ENCODE data around the gene ADAMTS2. TPM values are rescaled to one million over a fixed set of nuclear protein-coding genes. Genes with fewer than 3 reads are reported as not detected.
"Not testable (repeated sequence)": the region's sequence is repeated elsewhere in the genome, so short reads cannot be mapped to it uniquely, and the experiment has no call there.

ADAMTS2 gene
- total and polyA plus RNA-seq, 4 donors: 4.8 to 49.8 (median 32.0) TPM

DNA sequence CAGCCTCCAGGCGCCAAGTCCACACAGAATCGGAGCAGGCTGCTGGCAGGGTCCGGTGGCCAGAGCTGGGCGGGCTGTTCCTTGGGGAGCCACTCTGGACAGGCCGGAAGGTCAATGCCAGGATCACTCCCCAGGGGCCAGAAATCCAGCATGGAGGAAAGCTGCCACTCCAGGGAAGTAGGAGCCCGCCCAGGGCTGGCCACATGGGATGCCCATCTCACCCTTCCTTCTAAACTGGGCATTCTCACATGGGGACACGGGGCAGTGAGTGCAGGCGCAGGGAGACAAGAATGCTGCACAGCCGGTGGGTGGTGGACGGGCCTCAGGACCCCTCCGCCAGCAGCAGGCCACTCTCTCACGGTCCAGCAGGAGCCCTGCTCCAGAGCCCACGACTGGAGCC is 58.2 kb downstream of the ADAMTS2 start:
- WGBS, 2 donors: 86 to 88% methylated on average over 13 of the region's 13 CpGs
- intact Hi-C loops (cut with DNase I): no loop called here
- ATAC-seq (ENCODE audit: low FRiP score) (no peak), DNase-seq (peak; percentile 22 to 76)
- Histone ChIP-seq H3K27ac (ENCODE audit: low read depth in 1 of 2, low read length in 2 of 2) (no peak overlapping the region), H3K36me3 (ENCODE audit: control insufficient read depth in 1 of 2, insufficient read depth in 2 of 2, low read length in 1 of 2) (no peaks in the 10 kb centered on the region), H3K4me1 (ENCODE audit: control insufficient read depth in 1 of 2, insufficient read depth in 2 of 2, low read length in 2 of 2) (no peaks in the 10 kb centered on the region), H3K4me3 (ENCODE audit: low read length in 2 of 2) (no peak overlapping the region), H3K9me3 (ENCODE audit: control insufficient read depth, low read length) (no peaks in the 10 kb centered on the region), H3K27me3 (ENCODE audit: control insufficient read depth in 1 of 2, insufficient read depth in 2 of 2, low read length in 1 of 2) (no peaks in the 10 kb centered on the region)

DNA sequence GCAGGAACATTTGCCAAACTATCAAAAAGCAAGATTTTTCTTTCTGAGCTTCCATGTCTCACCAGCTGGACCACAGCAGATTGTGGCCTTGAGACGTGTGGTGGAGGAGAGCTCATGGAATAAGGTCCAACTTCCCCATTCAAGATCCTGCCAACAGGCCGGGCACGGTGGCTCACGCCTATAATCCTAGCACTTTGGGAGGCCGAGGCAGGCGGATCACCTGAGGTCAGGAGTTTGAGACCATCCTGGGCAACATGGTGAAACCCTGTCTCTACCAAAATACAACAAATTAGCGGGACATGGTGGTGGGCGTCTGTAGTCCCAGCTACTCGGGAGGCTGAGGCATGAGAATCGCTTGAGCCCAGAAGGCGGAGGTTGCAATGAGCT is 59.5 kb downstream of the ADAMTS2 start:
- H3K27ac ChIP-seq (ENCODE audit: low read depth in 1 of 2, low read length in 2 of 2); ATAC-seq (ENCODE audit: low FRiP score); H3K4me1 ChIP-seq (ENCODE audit: control insufficient read depth in 1 of 2, insufficient read depth in 2 of 2, low read length in 2 of 2); H3K4me3 ChIP-seq (ENCODE audit: low read length in 2 of 2); H3K27me3 ChIP-seq (ENCODE audit: control insufficient read depth in 1 of 2, insufficient read depth in 2 of 2, low read length in 1 of 2); intact Hi-C loops (cut with DNase I); H3K36me3 ChIP-seq (ENCODE audit: control insufficient read depth in 1 of 2, insufficient read depth in 2 of 2, low read length in 1 of 2); H3K9me3 ChIP-seq (ENCODE audit: control insufficient read depth, low read length): not testable (repeated sequence)
- 80 to 83% methylated on average over 11 of the region's 11 CpGs for WGBS, 2 donors
- DNase-seq: peak; percentile 37 to 41

DNA sequence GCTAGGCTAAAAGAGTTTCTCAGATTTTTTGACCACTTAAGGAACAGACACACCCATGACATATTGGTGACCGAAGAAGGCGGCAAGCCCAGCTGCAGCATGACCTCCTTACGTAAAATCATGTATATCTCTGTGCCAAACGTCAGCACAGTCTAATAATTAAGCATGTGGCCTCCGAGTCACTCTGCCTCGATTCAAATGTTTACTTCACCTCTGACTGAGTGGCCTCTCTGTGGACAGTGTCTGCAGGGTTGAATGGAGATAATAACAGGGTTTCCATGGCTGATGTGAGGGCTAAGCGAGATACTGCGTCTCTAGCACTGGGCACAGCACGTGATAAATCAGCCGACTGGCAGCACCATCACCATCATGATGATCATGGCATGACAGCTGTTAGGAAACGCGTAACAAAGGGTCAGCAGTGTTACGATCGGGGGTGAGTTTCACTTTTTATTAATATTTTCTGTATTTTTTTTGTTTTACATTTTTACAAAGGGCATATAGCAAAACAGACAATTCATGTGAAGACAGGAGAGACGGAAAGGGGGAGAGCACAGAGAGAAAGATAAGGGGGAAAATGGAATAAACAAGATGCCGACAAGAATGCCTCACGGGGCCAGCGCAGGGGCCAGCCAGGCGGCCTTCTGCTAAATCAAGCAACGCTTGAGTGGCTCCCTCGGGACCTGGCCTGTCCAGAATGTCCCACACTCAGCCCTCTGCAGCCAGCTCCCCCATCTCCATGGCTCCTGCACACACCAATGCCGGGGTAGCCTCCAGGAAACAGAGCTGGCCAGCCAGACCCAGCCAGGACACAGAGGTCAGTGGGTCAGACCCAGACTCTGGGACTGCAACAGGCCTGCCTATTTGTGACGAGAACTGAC is 60.3 kb downstream of the ADAMTS2 start:
- DNase-seq (peak; percentile 77 to 85), ATAC-seq (ENCODE audit: low FRiP score) (peak; percentile 69)
- WGBS, 2 donors: 61 to 67% methylated on average over 23 of the region's 23 CpGs
- H3K9me3 ChIP-seq (ENCODE audit: control insufficient read depth, low read length): no peaks in the 10 kb centered on the region
- intact Hi-C loops (cut with DNase I): no loop called here
- H3K36me3 ChIP-seq (ENCODE audit: control insufficient read depth in 1 of 2, insufficient read depth in 2 of 2, low read length in 1 of 2): no peaks in the 10 kb centered on the region
- no peak overlapping the region for H3K4me3 ChIP-seq (ENCODE audit: low read length in 2 of 2)
- H3K27ac ChIP-seq (ENCODE audit: low read depth in 1 of 2, low read length in 2 of 2): no peak overlapping the region
- H3K27me3 ChIP-seq (ENCODE audit: control insufficient read depth in 1 of 2, insufficient read depth in 2 of 2, low read length in 1 of 2): no peaks in the 10 kb centered on the region
- no peaks in the 10 kb centered on the region for H3K4me1 ChIP-seq (ENCODE audit: control insufficient read depth in 1 of 2, insufficient read depth in 2 of 2, low read length in 2 of 2)

DNA sequence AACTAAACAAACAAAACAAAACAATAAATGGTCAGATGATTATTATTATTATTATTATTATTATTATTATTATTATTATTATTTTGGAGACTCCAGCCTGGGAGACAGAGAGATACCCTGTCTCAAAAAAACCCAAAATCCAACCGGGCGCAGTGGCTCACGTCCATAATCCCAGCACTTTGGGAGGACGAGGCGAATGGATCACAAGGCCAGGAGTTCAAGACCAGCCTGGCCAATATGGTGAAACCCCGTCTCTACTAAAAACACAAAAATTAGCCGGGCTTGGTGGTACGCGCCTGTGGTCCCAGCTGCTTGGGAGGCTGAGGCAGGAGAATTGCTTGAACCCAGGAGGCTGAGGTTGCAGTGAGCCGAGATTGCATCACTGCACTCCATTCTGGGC is 61.4 kb downstream of the ADAMTS2 start:
- 96% methylated on average over 10 of the region's 10 CpGs for WGBS, 2 donors
- H3K36me3 ChIP-seq (ENCODE audit: control insufficient read depth in 1 of 2, insufficient read depth in 2 of 2, low read length in 1 of 2); intact Hi-C loops (cut with DNase I); ATAC-seq (ENCODE audit: low FRiP score); H3K9me3 ChIP-seq (ENCODE audit: control insufficient read depth, low read length); H3K27me3 ChIP-seq (ENCODE audit: control insufficient read depth in 1 of 2, insufficient read depth in 2 of 2, low read length in 1 of 2); H3K4me3 ChIP-seq (ENCODE audit: low read length in 2 of 2); H3K27ac ChIP-seq (ENCODE audit: low read depth in 1 of 2, low read length in 2 of 2); H3K4me1 ChIP-seq (ENCODE audit: control insufficient read depth in 1 of 2, insufficient read depth in 2 of 2, low read length in 2 of 2): not testable (repeated sequence)
- peak in 1 of 2 donors; percentile 17 for DNase-seq

DNA sequence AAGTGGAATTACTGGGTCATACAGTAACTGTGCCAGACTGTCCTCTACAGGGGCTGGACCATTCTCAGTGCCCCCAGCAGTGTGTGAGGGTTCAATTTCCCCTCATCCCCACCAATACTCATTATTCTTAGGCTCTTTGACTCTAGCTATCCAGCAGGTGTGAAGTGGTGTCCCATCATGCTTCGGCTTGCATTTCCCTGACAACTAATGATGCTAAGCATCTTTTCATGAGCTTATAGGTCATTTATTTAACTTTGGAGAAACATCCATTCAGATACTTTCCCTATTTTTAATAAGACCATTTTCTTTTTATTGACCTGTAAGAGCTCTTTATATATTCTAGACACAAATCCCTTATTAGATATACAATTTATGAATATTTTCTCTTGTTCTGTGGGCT is 63.6 kb downstream of the ADAMTS2 start:
- Histone ChIP-seq H3K4me3 (ENCODE audit: low read length in 2 of 2) (no peak overlapping the region), H3K27me3 (ENCODE audit: control insufficient read depth in 1 of 2, insufficient read depth in 2 of 2, low read length in 1 of 2) (no peaks in the 10 kb centered on the region), H3K36me3 (ENCODE audit: control insufficient read depth in 1 of 2, insufficient read depth in 2 of 2, low read length in 1 of 2) (no peaks in the 10 kb centered on the region), H3K4me1 (ENCODE audit: control insufficient read depth in 1 of 2, insufficient read depth in 2 of 2, low read length in 2 of 2) (no peaks in the 10 kb centered on the region), H3K27ac (ENCODE audit: low read depth in 1 of 2, low read length in 2 of 2) (no peak overlapping the region), H3K9me3 (ENCODE audit: control insufficient read depth, low read length) (no peaks in the 10 kb centered on the region)
- WGBS, 2 donors: 98 to 100% methylated on average over 1 of the region's 1 CpG
- intact Hi-C loops (cut with DNase I): no loop called here
- ATAC-seq (ENCODE audit: low FRiP score) (no peak), DNase-seq (no peak)

DNA sequence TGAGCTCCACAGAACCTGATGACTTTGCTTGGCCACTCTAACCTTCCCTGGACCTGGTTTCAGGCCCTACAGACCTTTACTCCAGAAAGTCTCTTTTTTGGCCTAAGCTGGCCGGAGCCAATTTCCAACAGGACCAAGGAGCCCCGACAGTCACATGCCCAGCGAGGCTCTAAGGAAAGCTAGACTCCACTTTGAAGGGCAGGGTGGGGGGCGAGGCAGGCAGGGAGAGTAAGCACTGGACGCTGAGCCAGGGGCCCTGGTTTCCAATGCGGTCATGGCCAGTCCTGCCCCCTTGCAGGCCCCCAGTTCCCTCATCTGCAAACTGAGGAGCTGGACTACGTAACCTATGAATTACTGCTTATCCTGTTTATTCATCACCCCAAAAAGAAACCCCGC is 65.2 kb downstream of the ADAMTS2 start:
- ATAC-seq (ENCODE audit: low FRiP score) (no peak), DNase-seq (peak; percentile 39 to 67)
- Histone ChIP-seq H3K4me3 (ENCODE audit: low read length in 2 of 2) (no peak overlapping the region), H3K36me3 (ENCODE audit: control insufficient read depth in 1 of 2, insufficient read depth in 2 of 2, low read length in 1 of 2) (no peaks in the 10 kb centered on the region), H3K27ac (ENCODE audit: low read depth in 1 of 2, low read length in 2 of 2) (no peak overlapping the region), H3K27me3 (ENCODE audit: control insufficient read depth in 1 of 2, insufficient read depth in 2 of 2, low read length in 1 of 2) (no peaks in the 10 kb centered on the region), H3K9me3 (ENCODE audit: control insufficient read depth, low read length) (no peaks in the 10 kb centered on the region), H3K4me1 (ENCODE audit: control insufficient read depth in 1 of 2, insufficient read depth in 2 of 2, low read length in 2 of 2) (no peaks in the 10 kb centered on the region)
- intact Hi-C loops (cut with DNase I): no loop called here
- whole genome bisulfite sequencing, 2 donors: 96 to 98% methylated on average over 8 of the region's 8 CpGs

DNA sequence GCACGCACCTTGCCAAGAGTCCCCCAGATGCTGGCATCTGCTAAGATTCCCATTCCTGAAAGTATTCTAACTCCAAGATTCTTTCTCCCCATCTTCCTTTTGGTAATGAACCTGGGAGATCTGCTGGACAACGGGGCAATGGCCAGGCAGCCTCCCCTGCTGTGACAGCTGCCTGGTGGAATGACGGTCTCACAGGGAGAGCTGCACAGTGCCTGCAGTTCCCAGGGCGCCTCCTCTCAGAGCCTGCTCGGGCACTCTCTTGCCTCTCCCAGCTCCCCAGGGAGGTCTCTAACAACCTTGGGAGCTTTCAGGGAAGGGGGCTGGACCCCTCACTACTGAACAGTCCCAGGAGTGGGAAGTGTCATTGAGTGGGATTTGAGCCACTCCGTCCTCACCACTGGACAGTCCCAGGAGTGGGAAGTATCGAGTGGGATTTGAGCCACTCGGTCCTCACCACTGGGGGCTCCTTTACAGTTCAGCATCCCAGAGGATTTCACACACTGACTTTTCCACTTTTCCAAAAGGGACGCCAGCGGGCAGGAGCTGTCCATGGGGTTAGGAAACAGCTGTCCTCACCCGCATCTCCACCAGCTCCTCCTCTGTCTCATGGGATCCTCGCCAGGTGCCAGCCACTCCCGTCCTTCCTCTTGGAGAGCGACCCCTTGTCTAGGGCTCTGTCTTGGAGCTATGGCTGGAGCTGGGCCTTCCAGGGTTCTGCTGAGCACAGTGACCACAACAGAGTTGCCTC is 65.7 kb downstream of the ADAMTS2 start:
- peak; percentile 38 to 68 for DNase-seq
- H3K4me3 ChIP-seq (ENCODE audit: low read length in 2 of 2): no peak overlapping the region
- intact Hi-C loops (cut with DNase I): no loop called here

DNA sequence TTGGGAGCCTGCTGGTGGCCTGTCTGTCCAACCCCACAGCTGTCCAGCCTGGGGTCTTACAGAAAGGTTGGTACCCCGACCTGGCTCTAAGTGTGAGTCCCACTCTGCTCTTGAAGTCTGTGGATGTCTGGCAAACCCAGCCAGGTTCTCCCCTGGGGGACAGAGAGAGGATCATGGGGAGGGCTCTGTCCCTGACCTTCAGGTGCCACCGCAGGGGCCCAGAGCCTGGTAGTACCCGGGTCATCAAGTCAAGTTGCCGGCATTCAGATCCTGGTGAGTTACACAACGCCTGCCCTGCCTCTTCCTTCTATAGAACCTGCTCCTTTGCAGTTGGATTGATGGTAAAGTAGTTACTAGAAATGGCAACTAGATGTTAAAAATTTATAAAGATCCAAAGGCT is 66.7 kb downstream of the ADAMTS2 start:
- Histone ChIP-seq H3K4me3 (ENCODE audit: low read length in 2 of 2) (no peak overlapping the region), H3K4me1 (ENCODE audit: control insufficient read depth in 1 of 2, insufficient read depth in 2 of 2, low read length in 2 of 2) (no peaks in the 10 kb centered on the region), H3K9me3 (ENCODE audit: control insufficient read depth, low read length) (no peaks in the 10 kb centered on the region), H3K36me3 (ENCODE audit: control insufficient read depth in 1 of 2, insufficient read depth in 2 of 2, low read length in 1 of 2) (no peaks in the 10 kb centered on the region), H3K27me3 (ENCODE audit: control insufficient read depth in 1 of 2, insufficient read depth in 2 of 2, low read length in 1 of 2) (no peaks in the 10 kb centered on the region), H3K27ac (ENCODE audit: low read depth in 1 of 2, low read length in 2 of 2) (no peak overlapping the region)
- intact Hi-C loops (cut with DNase I): no loop called here
- ATAC-seq (ENCODE audit: low FRiP score): no peak
- 80 to 83% methylated on average over 5 of the region's 5 CpGs for WGBS, 2 donors
- DNase-seq: peak in 1 of 2 donors; percentile 41

More for the DNA sequence above, 65.7 kb downstream of the ADAMTS2 start:
- 76 to 83% methylated on average over 14 of the region's 14 CpGs for WGBS, 2 donors
- H3K9me3 ChIP-seq (ENCODE audit: control insufficient read depth, low read length): no peaks in the 10 kb centered on the region
- no peaks in the 10 kb centered on the region for H3K4me1 ChIP-seq (ENCODE audit: control insufficient read depth in 1 of 2, insufficient read depth in 2 of 2, low read length in 2 of 2)
- no peaks in the 10 kb centered on the region for H3K36me3 ChIP-seq (ENCODE audit: control insufficient read depth in 1 of 2, insufficient read depth in 2 of 2, low read length in 1 of 2)
- H3K27ac ChIP-seq (ENCODE audit: low read depth in 1 of 2, low read length in 2 of 2): no peak overlapping the region
- ATAC-seq (ENCODE audit: low FRiP score): no peak
- no peaks in the 10 kb centered on the region for H3K27me3 ChIP-seq (ENCODE audit: control insufficient read depth in 1 of 2, insufficient read depth in 2 of 2, low read length in 1 of 2)

DNA sequence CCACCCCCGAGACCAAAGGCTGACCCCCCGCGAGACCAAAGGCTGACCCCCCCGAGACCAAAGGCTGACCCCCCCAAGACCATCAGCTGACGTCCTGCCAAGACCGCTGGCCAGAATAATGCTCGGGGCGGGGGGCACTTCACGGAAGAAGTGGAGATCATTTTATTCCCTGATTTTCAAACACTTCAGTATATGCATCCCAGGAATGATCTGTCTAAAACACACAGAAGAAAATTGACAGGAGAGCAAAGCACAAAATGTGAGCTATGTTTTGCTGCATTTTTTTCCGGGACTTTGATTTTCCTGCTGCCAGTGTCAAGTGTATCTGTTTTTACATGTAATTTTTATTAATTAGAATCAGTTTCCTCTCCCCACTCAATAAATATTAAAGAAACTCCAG is 67.1 kb downstream of the ADAMTS2 start:
- peak in 1 of 2 donors; percentile 48 for DNase-seq
- Histone ChIP-seq H3K36me3 (ENCODE audit: control insufficient read depth in 1 of 2, insufficient read depth in 2 of 2, low read length in 1 of 2) (no peaks in the 10 kb centered on the region), H3K4me3 (ENCODE audit: low read length in 2 of 2) (no peak overlapping the region), H3K4me1 (ENCODE audit: control insufficient read depth in 1 of 2, insufficient read depth in 2 of 2, low read length in 2 of 2) (no peaks in the 10 kb centered on the region), H3K27me3 (ENCODE audit: control insufficient read depth in 1 of 2, insufficient read depth in 2 of 2, low read length in 1 of 2) (no peaks in the 10 kb centered on the region), H3K27ac (ENCODE audit: low read depth in 1 of 2, low read length in 2 of 2) (no peak overlapping the region), H3K9me3 (ENCODE audit: control insufficient read depth, low read length) (no peaks in the 10 kb centered on the region)
- no peak for ATAC-seq (ENCODE audit: low FRiP score)
- 68 to 71% methylated on average over 10 of the region's 10 CpGs for WGBS, 2 donors
- intact Hi-C loops (cut with DNase I): no loop called here
